ENCODE data around the gene LGMN.
"Not testable (repeated sequence)": the region's sequence is repeated elsewhere in the genome, so short reads cannot be mapped to it uniquely, and the experiment has no call there.

Gene LGMN

GRCh38 chr14:92693998-92694795 lies 54.2 kb downstream of the LGMN start:
- peak; percentile 38 for DNase-seq

DNA sequence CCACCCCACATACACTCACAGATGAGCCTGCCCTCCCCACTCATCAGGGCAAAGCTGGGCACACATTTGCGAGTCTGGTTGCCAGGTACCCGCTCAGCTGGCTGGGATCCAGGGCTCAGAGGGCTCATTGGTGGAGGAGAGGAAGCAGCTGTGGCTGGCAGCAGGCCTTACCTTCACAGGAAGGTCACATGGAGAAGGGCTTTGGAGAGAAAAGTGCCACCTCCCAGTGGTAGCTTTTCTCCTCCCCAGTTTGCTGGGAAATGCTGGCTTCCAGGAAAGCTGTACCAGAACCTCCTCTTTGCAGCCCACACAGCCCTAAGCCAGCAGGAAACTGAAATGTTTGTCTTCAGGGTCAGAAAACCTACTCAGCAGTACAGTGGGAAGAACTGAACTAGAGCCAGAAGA lies 55.6 kb downstream of the LGMN start:
- DNase-seq = peak; percentile 68

DNA sequence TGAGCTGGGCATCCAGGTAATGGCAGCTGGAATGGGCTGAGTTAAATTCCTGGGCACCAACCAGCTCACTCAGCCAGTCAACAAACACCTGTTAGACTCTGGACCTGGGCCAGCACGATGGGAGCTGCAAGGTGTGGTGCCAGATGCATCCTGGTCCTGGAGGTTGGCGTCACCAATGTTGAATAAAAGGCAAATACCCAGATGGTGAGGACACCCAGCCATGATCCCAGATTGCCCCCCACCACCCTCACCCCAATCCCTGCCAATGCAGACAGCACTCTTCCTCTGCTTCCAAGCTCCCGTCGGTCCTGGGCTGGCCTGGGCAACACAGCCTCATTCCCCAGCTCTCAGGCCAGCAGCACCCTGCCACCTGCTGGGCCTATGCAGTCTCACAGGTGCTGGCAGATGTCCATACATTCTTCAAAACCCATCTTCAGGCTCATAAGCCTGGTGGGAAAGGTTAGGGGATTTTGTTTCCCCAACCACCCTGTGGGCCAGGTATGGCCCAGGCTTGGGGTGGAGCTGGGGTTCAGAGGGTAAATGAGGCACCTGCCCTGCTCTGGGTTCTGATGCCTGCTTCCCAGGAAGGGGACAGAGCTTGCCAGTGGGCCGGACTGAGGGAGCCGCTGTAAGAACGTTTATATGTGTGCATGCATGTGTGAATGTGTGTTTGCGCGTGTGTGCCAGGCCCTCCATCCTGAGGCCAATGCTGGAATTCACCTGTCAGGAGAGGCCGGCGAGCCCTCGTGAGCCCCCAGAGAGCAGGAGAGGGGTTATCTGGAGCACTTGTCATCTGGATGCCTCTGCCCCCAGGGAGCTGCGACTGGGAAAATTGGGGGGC lies 58.0 kb downstream of the LGMN start:
- DNase-seq = no peak

DNA sequence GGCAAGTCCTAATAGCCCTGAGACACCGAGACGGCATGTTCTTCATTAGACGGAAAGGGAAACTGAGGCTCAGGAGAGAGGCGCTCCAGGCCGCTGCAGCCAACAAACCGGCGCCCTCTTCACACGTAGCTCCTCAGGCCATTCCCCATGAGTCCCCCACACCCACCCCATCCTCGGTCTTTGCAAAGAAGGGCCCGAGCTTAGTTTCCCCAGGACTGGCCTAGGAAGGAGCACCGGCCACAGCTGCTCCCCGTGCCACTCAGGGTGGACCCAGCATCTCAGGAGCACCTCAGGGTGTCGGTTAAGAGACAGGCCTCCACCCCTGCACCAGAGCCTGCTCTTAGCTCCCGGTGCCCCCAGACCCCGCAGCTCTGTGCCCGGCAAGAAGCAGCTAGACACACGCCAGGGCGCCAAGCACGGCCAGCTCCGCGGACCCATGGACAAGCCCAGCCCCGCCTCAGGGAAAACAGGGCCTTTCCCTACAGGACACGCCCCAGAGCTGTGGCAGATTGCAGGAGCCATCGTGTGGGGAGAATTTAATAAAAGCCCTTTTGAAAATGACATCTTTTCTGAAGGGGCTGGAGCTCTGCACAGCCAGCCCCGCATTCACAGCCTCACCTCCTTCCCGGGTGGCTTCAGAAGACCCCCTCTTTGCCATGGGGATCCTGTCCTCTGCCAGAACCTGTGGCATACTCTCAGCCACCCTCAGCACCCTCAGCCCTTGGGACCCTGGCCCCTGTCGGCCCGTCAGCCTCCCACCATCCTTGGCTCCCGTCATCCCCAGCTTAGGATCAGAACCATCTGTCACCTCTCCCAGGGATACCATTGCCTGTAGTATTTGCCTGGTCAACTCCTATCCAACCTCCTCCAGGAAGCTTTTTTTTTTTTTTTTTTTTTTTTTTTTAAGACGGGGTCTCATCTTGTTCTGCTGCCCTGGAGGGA lies 59.7 kb downstream of the LGMN start:
- DNase-seq = no peak

DNA sequence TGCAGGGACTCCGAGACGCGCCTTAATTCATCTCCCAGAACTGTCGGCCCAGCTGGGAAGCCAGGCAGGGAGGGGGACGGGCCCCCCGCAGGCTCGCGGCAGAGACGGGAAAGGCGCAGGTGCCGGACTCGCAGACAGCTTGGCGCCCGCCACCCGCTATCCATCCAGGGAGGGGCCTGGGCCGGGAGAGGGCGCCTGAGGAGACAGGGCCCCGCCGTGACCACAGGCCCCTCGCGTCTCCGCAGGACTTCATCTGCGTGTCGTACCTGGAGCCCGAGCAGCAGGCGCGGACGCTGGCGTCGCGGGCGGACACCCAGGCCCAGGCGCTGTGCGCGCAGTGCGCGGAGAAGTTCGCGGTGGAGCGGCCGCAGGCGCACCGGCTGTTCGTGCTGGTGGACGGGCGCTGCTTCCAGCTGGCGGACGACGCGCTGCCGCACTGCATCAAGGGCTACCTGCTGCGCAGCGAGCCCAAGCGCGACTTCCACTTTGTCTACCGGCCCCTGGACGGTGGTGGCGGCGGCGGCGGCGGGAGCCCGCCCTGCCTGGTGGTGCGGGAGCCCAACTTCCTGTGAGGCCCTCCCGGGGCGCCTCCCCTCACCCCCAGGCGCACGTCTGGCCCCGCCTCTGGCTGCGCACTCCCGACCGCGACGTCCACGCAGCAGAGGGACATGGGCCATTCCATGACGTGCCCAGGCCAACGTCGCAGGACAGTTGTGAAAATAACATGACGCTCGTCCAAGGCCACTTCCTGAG lies 60.6 kb downstream of the LGMN start:
- DNase-seq = no peak

DNA sequence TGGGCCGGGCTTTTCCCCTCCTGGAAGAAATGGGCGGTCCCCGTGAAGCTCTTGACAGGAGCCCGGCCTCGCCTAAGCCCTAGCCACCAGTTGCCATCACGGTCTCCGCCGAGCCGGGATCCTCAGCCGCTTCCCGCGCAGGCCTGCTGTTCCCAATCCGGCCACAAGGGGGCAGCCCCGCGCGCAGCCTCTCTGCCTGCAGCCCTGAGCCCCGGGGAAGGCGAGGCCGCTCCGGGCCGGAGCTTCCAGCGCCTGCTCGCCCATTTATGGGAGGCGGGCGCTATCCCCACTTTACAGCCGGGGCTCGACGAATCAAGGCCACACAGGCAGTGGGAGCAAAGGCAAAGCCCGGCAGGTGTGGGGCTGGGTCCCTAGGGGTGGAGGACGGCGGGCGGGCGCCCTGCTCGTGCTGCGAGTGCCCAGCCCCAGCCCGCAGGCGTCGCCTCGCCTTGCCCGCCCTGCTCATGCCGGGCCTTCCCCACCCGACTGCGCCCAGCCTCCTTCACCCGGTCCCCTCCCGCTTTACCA lies 61.5 kb downstream of the LGMN start:
- DNase-seq = peak; percentile 72

GRCh38 chr14:92686411-92686899 lies 62.0 kb downstream of the LGMN start:
- DNase-seq = no peak

GRCh38 chr14:92685784-92686355 lies 62.6 kb downstream of the LGMN start:
- DNase-seq = no peak

DNA sequence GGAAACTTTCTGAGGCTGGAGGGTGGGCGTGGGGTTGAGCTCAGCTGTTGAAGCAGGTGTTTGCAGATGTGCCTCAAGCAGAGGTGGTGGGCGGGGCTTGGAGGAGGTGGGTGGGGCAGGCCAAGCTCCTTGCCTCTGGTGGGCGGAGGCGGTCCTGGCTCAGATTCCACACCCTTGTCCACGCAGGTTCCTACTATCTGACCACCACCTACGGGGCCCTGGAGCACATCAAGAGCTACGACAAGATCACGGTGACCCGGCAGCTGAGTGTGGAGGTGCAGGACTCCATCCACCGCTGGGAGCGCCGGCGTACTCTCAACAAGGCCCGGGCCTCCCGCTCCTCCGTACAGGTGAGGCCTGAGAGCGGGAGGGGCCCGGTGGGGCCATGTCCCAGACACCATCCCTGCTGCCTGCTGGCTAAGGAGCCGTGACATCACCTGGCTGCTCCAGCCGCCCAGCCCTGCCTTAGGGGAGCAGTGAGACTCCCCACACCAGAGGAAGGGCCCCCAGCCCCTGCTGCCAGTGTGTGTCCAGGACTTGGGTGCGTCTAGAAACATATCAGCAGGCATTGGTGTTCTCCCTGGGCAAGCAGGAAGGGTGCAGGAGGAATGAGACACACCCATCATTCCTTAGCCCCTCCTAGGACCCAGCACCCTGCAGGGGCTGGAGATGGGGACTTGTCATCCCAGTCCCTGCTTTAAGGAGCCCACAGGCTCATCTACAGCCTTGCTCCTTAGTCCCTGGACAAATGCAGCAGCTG lies 63.4 kb downstream of the LGMN start:
- no peak for DNase-seq

DNA sequence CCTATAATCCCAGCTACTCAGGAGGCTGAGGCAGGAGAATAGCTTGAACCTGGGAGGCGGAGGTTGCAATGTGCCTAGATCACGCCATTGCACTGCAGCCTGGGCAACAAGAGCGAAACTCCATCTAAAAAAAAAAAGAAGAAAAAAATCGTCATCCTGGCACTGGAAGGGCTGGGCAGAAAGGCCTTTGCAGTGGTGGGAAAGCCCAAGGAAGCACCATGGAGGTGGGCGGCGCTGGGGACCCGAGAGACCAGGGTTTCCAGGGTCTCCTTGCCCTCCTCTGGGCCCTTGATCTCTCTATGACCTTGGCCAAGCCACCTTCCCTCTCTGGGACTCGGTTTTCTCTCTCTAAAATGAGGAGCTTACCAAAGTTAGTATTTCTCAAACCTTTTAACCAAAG lies 65.4 kb downstream of the LGMN start:
- no peak for DNase-seq

GRCh38 chr14:92680781-92681650 lies 67.4 kb downstream of the LGMN start:
- peak; percentile 82 for DNase-seq

DNA sequence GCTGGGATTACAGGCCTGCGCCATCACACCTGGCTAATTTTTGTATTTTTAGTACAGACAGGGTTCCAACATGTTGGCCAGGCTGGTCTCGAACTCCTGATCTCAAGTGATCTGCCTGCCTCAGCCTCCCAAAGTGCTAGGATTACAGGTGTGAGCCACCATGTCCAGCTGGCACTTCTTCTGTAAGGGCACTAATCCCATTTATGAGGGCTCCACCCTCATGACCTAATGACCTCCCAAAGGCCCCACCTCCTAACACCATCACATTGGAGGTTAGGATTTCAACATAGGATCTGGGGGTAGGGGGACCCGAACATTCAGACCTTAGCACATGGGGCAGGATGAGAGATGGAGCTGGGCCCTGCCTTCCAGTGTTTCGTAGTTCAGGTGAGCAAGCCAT lies 68.1 kb downstream of the LGMN start:
- not testable (repeated sequence) for DNase-seq

DNA sequence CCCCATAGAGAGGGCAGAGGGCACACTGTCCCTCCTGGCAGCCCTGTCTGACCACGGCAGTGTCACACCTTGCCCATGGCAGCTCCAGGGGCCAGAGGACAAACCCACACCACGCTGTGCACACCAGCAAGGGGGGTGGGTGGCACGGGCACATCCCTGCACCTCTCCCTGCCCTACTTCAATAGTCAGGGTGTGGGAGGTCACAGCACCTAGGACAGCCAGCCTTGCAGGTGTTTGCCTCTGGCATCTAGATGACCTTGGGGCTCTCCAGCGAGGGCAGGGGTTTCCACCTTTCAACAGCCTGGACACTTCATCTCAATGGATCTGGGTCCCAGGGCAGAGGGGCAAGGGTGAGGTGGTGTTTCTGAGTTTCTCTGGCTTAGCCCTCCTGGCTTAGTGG lies 69.2 kb downstream of the LGMN start:
- no peak for DNase-seq

DNA sequence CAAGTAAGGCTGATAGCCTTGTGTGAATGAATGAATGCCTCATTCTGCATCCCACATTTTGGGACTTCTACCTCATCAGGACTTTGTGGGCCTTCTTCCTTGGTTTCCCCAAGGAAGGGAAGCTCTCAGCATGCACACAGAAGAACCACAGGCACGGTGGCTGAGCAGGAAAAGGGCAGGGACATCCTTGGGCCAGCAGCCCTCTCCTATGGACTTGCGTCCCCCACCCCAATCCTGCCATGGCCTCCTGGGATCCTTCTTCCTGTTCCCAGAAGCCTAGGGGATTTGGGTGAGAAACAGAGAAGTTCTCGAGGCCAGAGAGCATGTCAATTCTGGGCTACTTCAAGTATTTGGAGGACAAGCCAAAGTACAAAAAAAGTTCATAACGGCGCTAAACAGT lies 69.7 kb downstream of the LGMN start:
- DNase-seq = no peak

DNA sequence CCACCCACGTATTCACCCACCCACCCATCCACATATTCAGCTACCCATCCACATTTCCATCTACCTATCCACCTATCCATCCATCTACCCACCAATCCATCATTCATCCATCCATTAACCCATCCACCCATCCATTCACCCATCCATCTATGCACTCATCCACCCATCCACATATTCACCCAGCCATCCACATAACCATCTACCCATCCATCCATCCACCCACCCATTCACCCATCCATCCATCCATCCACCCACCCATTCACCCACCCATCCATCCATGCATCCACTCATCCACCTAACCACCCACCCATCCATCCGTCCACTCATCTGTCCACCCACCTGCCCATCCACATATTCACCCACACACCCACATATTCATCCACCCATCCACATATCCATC lies 70.5 kb downstream of the LGMN start:
- DNase-seq = no peak

GRCh38 chr14:92677087-92677668 lies 71.2 kb downstream of the LGMN start:
- no peak for DNase-seq

DNA sequence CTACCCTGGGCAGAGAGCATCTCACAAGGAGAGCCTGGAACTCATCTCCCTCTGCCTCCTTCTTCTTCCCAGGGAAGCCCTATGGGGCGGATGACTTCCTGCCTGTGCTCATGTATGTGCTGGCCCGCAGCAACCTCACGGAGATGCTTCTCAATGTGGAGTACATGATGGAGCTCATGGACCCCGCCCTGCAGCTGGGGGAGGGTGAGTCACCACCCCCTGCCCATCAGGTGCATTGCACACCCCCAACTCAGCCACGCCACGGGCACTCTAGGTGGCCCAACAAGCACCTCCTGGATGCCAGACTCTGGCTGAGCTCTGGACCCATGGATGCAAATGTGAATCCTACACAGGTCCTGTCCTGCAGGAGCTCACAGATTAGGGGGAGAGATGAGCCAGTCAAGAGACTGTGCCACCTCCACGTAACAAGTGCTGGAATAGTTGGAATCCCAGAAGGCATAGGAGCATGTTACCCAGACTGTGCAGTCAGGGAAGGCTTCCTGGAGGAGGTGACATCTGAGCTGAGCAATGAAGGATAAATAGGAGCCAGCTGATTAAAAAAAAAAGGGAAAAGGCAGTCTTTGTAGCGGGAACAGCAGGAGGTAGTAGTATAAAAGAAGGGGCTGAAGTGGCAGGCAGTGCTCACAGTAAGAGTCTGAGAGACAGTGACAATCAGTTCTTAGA lies 71.9 kb downstream of the LGMN start:
- DNase-seq = no peak

DNA sequence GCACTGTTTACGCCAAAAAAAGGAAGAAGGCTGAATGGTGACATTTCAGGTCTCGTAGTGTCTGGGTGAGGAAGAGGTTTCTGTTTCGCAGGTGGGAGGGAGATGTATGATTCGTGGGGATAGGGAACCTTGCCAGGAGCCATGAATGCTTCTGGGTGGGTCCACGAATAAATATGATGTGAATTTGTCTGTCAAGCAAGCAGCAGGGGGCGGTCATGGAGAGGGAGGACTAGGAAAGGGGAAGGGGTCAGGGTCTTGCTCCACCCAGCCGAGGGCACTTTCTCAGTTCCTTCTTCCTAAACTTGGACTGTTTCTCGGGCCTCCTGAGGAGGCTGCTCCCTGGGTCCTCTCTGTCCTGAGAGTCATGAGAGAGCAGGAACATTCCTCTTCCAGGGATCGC lies 72.5 kb downstream of the LGMN start:
- DNase-seq = no peak

DNA sequence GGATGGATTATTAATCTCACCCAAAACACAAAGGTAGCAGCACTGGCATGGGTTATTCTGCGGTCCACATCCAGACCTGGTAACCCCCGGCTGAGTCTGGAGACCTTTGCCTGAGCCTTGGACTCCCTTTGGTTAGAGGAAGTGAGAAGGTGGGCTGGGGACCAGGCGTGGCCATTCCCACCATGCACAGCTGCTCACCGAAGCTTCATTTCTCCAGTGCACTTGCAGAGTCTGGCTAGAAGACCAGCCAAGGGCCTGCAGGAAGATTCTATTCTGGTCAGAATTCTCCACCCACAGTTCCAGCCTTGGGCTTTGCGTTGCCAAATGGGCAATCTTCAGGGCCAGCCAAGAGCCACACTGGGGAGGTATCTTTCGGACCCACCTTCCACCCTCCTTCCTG lies 73.0 kb downstream of the LGMN start:
- no peak for DNase-seq
